Measurements from ENCODE around the gene CHRNB4.

Gene CHRNB4

DNA sequence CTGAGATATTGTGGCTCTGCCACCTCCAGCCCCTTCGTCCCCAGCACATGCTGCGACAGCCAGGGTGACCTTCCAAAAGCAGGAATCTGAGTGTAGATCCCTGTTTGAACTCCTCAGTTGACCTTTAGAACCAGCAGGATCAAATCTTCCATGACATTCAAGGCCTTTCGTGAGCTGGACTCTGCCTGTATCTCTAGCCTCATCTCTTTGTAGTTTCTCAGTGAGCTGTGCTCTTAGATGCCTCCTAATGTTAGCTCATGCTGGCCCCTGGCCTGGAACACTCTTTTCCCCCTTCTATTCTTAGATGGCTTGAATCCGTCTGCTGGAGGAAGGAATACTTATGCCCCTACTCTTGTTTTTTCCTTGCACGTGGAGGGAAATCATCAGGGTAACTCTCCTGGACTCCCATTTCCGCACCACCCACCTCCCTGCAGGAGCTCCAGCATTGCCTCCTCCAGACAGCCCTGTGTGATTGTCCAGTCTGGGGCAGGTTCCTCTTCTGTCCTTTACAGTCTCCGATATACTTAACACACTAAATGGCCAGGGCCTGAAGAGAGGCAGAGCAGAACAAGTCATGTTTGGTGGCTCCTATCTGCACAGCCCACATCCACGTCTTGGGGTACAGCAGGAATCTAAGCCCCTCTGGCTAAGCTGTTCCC, 26.7 kb upstream of the CHRNB4 start:
- no peak for DNase-seq

DNA sequence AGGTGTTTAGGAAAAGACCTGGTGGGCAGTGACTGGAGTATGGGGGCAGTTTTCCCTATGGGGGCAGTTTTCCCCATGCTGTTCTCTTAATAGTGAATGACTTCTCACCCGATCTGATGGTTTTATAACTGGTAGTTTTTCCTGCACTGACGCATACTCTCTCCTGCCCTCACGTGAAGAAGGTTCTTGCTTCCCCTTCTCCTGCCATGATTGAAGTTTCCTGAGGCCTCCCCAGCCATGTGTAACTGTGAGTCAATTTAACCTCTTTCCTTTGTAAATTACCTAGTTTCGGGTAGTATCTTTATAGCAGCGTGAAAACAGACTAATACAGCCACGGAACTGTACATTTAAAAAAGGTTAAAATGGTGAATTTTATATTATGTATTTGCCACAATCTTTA, 25.0 kb upstream of the CHRNB4 start:
- no peak for DNase-seq

DNA sequence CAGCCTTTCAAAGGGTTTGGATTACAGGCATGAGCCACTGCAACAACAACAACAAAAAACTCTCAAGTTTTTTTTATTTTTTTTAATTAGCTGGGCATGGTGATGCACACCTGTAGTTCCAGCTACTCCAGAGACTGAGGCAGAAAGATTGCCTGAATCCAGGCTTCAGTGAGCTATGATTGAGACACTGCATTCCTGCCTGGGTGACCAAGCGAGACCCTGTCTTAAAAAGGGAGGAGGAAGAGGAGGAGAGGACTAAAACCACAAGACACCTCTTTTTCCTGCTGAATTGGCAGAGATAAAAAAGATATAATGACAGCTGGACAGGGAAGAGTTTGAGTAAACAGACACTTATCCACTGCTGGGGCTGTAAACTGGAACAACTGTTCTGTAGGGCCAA, 22.7 kb upstream of the CHRNB4 start:
- DNase-seq = no peak

DNA sequence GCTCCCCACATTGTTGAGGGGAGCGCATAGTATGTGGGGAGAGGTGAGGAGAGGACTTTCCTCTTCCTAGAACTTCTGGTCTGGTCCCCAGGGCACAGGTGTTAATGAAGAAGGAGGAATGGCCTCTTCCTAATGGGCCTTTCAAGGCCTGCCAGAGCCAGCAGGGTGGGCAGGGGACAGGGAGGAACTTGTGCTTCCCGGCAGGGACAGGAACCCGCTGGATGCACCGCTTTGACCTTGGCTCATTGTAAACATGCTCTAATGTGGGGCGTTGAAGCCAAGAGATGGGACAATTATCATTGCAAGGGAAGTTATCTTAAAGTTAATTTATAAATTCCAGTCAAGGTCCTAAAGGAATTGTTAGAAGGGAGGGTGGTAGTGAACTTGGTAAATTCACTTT, 21.0 kb upstream of the CHRNB4 start:
- no peak for DNase-seq

DNA sequence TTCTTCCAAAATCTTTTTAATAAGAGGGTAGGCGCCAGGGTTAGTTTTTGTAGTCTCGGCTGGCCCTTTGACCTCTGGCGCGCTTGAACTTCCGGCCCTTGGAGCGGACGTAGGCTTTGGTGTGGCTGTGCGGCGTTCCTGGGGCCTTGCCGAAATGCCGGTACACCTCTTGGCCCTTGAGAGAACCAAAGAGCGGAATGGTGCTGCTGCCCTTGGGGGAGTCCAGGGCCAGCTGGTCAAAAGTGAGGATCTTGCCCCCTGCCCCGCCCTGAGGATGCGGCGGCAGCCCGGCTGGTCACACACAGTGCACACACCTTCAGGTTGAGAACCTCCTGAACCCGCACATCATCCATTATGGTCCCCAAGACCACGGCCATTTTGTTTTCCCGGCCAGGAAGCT, 20.0 kb upstream of the CHRNB4 start:
- DNase-seq = no peak

DNA sequence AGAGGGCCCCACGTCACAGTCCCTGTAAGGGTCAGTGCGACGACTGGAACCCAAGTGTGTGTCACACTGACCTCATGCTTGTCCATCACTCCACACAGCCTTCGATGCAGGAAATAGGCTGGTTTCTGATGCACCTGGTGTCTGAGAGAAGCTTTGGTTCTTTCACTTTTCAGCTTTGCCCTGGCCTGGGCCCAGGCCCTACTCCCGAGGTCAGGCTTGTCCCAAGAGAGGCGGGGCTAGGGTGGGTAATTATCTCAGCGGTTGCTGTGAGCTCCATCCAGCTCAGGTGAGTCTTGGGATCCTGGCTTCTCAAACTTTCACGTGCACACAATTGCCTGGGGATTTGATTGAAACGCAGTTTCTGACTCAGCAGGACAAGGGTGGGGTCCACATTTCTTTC, 19.6 kb upstream of the CHRNB4 start:
- no peak for DNase-seq

DNA sequence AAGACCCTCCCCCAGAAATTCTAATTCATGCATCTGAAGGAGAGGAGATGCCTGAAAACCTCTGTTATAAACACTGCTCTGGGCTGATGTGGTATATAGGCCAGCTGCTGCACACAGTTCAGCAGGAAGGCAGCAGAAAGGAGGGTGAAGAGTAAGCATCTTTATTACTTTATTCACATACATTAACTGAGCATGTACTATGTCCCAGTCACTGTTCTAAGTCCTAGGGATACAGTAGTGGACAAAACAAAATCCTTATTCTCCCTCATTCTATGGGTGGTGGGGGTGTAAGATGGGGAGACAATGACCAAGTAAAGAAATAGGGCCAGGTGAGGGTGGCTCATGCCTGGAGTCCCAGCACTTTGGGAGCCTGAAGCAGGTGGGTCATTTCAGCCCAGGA, 17.8 kb upstream of the CHRNB4 start:
- no peak for DNase-seq

DNA sequence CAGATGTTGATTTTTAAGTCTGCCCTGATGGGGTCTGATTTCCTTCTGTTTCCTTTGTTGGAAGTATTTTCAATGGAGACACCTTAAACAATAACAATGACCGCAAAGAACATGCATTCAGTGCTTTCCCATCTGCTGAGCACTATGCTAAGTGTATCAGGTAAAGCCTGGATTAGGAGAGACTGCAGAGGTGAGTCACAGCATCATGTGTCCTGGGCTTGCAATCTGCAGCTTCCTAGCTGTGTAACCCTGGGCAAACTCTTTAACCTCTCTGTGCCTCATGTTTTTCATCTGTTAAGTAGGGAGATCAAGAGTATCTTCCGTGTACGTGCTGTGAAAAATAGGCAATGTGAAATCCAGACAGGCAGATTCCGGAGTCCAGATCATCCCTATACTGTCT, 13.3 kb upstream of the CHRNB4 start:
- no peak for DNase-seq

DNA sequence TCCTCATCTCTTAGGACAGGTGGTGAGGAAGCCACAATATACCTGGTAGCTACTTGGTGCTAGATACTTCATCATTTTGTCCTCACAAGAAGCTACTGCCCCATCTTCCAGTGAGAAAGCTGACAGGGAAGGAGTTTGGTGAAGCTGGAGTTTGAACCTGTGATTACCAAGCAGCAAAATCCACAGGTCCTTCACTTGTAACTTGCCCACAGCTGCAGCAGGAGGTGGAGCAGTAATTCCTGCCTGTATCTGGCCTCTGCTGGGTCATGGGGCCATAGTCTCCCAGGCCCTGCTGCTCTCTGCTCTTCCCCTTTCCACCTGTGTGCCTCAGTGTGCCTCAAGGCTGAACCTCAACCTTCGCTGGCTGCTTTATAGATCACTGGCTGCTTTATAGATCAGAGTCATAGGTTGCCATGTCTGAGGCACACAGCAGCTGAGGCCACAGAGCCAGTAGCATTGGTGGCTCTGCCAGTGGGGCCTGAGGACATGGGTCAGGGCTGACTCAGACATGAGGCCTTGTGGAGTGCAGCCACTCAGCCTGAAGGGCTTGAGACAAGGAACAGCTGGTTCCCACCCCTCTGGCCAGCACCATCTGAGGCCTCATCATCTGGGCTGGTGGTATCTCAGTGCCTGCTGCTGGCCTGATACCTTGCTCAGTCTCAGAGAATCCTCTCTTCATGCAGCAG, 11.1 kb upstream of the CHRNB4 start:
- DNase-seq = no peak

DNA sequence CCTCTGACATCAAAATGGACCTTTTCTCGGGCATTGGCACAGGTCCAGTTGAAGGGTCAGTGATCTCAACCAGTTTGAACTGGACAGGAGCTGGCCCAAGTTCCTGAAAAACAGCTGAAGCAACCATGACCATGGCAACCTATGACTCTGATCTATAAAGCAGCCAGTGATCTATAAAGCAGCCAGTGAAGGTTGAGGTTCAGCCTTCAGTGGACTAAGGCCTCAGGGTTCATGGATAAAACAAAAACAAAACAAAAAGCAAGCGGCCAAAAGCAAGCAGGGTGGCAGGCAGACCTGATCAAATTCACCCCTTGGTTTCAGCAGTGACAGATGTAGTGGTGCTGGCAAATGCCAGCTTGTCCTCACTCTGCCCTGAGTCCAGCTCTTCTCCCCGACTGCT, 10.0 kb upstream of the CHRNB4 start:
- DNase-seq = no peak

DNA sequence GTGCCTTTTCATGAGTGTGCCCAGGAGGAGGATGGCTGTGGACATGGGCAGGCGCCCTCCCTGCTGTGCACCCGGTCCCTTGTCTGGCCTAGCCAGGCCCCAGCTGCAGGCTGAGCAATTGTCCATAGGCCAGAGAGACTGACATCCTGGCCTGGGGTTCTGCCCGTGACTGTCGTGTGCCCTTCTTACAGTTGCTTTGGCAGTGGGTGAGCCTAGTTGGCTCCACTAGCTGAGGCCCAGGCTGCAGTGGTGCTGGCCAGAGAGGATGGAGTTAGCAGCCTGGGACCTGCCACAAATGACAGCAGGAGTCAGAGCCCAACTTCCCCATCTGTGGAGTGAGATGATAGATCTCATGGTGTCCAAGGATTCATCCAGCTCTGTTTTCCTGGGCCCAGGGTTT, 9.0 kb upstream of the CHRNB4 start:
- no peak for DNase-seq

DNA sequence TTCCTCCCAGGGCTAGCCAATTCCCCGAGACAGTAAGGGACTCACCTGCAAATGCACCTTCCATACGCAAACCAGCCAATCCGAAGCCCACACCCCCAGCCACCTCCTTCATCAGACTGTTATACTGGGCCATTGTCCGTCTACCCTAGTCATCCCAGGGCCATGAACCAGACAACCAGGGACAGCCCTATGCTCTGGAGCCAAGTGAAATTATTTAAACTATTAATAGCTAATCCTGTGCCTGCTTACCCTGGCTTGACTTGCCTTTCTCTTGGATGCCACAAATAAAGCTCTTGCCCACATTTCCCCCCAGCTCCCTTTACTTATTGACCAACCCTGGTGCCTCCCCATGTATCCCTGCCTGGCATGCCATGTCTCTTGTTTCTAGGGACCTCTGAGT, 4.0 kb upstream of the CHRNB4 start:
- no peak for DNase-seq

DNA sequence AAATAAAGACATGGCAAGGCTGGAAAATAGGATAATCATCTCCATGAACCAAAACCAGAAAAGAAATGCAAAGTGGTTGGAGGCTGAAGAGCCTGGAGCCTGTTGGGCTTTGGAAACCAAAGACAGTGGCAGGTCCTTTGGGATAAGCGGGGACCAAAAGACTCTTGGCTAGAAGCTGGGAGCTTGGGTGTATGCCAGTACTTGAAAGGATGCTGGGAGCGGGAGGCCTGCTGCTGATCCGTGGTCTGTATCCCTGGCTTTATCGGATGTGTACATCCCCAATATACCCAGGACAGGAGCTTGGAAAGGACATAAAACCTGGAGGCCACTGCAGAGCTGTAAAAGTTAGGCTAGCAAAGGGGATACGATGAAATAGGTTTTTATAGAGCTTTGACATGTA, 1.3 kb upstream of the CHRNB4 start:
- no peak for DNase-seq

DNA sequence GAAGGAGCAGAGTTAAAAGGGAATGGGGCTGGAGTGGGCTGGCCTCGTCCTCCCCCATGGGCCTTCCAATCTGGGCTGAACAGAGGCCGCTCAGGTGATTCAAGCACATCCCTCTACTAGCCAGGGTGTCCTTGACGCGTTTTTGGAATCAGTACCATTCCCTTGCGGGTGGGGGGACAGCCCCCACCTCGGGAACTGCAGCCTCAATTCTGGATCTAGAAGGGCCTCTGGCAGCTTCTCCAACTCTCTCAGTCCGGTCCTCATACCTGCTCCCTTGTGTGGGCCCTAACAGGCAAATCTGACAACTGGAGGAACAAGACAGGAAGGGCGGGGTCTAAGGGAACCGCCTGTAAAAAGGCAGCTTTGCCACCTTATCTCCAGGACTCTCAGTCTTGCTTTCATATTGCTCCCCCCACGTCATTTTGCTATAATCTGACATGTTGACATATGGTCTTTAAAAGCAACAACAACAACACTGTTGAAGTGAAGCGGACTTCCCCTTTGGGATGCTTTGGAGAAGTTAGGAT, 802 bp upstream of the CHRNB4 start:
- no peak for DNase-seq

DNA sequence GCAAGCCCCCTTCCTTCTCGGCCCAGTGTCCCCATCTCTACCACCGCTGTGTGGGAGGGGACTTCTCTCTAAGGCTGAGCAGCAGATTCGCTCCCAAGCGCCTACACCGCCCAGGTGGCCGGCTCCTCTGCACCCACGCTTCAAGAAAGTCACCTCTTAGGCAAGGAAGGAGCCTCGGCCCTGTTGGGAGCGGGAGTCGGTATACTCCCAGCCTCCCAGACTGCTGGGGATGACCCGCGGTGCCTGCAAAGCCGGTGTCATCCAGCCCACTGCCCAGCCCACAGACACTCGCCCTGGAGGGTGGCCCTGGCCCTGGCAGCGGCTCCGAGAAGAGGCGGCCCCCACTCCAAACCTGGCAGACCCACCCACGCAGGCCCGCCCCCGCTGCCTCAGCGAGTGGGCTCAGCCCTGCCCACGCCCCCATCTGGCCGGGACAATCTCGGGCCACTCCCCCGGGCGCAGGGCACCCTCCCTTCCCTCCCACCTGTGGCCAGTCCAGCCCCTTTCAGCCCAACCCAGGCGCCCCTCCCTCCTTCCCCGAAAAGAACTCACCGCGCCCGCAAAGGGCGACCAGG, 396 bp downstream of the CHRNB4 start:
- DNase-seq = no peak

DNA sequence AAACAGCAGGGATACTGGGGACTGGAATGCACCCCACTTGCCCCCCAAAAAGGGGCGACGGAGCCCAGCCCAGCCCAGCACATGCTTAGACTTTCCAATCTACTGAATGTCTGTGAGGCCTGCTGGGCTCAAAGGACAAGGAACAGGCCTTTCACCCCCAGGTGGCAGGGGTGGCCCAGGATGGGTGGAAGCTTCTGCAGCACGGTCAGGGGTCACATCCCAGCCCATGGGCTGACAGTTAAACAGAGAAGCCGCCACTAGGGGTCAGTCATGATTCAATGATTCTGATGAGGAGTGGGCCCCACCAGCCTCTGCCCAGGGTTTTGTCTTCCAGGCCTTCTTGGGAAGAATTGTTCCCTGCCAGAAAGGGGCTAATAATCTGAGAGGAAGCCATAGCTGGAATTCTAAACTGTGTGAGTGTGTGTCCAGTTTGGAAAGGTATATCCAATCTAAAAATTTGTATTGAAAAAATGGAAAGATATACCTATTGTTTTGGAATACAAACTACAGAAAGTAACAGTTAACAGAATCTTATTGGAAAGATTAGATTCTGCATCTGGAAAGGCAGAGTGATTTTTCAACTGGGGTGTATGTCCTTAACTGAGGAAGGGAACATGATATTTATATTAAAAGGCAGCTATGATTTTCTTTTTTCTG, 2.2 kb downstream of the CHRNB4 start:
- DNase-seq = no peak

DNA sequence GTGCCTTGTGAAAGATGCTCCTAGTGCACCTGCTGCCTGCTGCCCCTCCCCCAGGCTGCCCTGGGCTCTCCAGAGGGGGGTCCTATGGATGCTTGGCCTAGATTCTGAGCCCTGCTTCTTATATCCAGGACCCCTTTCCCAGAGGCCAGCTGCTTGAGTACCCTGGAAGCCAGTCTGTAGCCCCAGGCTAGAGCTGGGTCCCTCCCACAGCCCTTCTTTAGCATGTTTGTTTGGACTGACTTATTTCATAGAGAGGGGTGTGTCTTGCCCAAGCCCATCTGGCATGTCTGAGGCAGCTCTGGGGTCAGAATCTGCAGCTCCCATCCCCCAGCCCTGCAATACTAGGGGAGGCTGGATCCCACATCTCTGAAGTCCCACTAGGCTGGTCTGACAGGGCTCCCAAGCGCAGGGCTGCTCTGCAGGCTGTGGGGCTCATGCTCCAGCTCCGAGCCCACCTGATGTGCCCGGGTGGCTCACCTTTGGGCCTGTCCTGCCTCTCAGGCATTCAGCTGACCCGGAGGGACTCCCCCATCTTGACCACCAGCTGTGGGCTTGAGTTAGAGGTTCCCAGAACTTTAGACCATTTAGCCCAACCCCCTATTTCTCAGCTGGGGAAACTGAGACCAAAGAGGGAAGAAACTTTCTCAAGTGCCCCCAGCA, 3.1 kb downstream of the CHRNB4 start:
- no peak for DNase-seq

DNA sequence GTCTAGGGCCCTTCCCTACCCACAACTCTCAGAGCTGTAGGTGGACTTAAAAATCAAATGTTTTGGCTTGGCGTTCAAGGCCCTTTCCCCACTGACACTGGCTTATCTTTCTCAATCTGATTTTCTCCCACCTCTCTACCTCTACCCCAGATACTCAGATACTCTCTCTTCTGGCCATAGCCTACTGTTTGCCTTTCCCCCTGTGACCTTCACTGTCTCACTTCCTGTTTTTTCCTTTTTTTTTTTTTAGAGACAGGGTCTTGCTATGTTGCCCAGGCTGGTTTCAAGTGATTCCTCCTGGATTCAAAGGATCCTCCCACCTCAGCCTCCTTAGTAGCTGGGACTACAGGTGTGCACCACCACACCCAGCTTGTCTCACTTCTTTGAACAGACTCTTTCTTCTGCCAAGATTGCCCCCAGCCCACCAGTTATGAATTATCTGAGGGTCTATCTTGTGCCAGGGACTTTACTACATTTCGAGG, 4.6 kb downstream of the CHRNB4 start:
- no peak for DNase-seq

DNA sequence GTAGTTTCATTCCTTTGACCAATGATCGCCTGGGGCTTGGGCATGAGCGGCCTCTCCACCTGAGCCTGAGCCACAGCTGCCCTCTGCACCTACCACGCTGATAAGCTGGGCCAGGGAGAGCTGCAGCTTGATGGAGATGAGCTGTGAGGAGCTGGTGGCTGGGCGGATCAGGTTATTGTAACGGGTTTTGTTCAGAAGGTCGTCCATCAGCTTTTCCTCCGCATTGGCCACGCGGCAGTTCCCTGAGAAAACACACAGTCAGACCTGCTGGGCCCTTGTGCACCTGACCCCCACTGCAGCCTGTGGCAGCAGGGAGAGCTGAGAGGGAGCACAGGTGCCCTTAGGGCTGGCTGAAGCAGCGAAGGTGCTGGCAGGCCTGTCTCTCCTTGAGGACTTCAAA, 5.7 kb downstream of the CHRNB4 start:
- no peak for DNase-seq

DNA sequence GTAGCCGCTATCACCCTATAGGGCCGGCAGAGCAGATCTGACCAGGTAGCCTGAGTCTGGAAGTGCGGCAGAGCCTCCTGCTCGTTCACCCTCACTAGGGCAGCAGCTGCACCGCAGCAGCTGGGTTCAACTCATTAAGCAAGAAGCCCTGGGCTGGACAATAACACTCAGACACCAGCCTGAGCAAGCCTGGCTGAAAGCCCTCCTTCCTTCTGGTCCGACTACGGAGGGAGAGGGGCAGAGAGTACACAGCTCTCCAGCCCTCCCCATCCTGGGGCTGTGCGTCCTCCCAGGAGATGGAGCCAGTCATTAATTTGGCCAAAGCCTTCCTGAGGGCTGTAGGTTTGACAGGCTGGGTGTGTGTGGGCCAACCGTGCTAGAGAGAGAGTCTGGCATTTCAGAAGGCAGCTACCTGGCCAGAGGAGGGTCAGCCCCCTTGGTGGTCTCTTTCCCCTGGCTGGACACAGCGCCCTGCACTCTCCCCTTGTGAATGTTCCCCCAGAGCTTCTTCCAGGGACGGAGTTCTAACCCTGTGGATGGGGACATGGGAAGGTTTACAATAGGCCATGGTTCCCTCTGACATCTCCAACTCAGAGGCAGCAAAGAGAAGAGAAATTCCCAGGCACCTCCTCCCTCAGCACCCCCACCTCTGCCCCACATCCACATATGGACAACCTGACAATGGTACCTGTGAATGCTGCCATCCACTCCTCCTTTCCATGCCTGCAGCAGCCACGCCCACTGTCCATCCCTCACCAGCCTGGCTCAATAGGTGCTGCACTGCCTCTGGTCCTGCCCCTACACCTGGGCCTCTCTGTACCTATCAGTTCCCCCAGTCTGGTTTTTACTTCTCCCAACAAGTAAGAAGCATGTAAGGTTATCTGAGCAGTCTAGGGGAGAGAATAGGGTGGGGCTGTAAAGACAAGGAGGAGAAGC, 6.5 kb downstream of the CHRNB4 start:
- DNase-seq = no peak

DNA sequence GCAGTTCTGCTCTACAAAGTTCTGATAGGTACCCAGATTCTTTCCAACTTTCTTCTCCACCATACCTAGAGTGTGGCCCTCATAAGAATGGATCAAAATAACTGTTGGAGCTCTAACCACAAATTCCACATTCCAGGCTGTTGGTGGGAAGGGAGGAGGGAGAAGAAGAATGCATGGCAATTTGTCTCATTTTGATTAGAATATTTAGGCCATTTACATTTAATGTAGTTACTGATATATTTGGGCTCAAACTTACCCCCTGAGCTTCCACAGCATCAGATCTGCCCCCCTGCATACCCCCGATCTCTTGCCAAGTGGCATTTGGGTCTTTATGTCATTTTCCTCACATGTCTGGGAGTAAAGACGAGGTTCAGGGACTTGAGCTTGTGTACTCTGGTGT, 7.7 kb downstream of the CHRNB4 start:
- no peak for DNase-seq

Measured in GOT3 (cell line).